Activated T-cell treated with anti-CD3 and anti-CD28 coated beads, Interleukin-2, amount 50 U/mL, for 72 hours (primary cell): Measurements from ENCODE around the gene SFXN5. TPM values are rescaled to one million over a fixed set of nuclear protein-coding genes. Genes with fewer than 3 reads are reported as not detected.

Experiments
- ATAC-seq, 2 donors: fragments of 150-1000 bp; cut with Tn5 transposase; replicated peaks in 1 of 2; 2 replicates each; pipeline ENCODE4 v1.10.0; 2021; ENCODE audit warnings: moderate library complexity in 2 of 2, mild to moderate bottlenecking in 1 of 2
- DNase-seq, 2 donors: peaks; one replicate each; pipeline ENCODE4 v3.0.0; 2021 to 2022; ENCODE audit warnings: mixed read lengths in 1 of 2
- H3K27ac Mint-ChIP-seq: one replicate; pipeline ENCODE4 v1.8.0; 2022; ENCODE audit warnings: mild to moderate bottlenecking, moderate library complexity, mixed read lengths
- H3K27me3 Mint-ChIP-seq: one replicate; pipeline ENCODE4 v1.8.0; 2022; ENCODE audit warnings: low read depth, mixed read lengths
- H3K36me3 Mint-ChIP-seq, 2 donors: one replicate each; pipeline ENCODE4 v1.8.0; 2022; ENCODE audit warnings: mixed read lengths in 2 of 2, mild to moderate bottlenecking in 1 of 2; ENCODE audit not compliant: insufficient read depth in 2 of 2
- H3K4me1 Mint-ChIP-seq: one replicate; pipeline ENCODE4 v1.8.0; 2022; ENCODE audit warnings: low read depth, mixed read lengths
- H3K4me3 Mint-ChIP-seq, 2 donors: one replicate each; pipeline ENCODE4 v1.8.0; 2022; ENCODE audit warnings: mild to moderate bottlenecking in 2 of 2, mixed read lengths in 2 of 2, moderate library complexity in 2 of 2
- H3K9me3 Mint-ChIP-seq, 2 donors: one replicate each; pipeline ENCODE4 v1.8.0; 2022; ENCODE audit warnings: mixed read lengths in 2 of 2
- total RNA-seq, 2 donors: library from RNA; stranded (reverse); gene quantifications; one replicate each; pipeline ENCODE4 v1.2.3, GENCODE V29; 2022

Gene SFXN5
- total RNA-seq, 2 donors from 2014 or later, result 9.1 to 10.1 TPM

GRCh38 chr2:72945450-72946019 lies 126.0 kb downstream of the SFXN5 start:
- Mint-ChIP-seq H3K4me1 (no peaks in the 10 kb centered on the region), H3K9me3 (no peaks in the 10 kb centered on the region), H3K27me3 (no peaks in the 10 kb centered on the region), H3K27ac (no peak overlapping the region), H3K36me3 (no peaks in the 10 kb centered on the region), H3K4me3 (no peak overlapping the region)
- DNase-seq (no peak), ATAC-seq (no peak)

DNA sequence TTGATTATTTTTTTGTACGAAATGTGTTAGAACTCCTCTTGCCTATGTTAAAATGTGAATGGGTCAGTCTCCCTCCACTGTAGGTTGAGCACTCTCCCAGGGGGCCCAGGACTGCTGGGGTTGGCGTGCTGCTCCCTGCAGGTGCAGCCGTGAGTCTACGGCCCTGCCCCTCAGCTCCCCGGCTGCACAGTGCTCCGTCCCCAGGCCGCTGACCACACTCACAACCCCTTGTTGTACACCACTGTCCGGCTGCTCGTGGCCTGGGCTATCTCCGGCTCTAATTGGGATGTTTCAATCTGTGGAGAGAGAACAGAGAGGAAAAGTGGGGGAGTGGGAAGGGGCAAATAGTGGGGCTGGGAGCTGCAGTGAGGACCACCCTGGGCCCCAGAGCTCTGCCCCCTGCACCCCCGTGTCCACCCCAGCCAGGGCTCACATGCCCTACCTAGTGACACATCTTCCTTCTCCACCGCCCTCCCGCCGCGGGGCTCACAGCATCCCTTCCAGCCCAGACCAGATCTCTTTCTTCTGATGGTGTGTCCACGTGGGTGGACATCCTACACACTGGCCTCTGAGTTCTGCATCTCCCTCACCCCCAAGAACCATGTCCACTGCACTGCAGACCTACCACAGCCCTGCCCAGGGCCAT lies 126.6 kb downstream of the SFXN5 start:
- Mint-ChIP-seq H3K27me3 (no peaks in the 10 kb centered on the region), H3K9me3 (no peaks in the 10 kb centered on the region), H3K4me3 (no peak overlapping the region), H3K36me3 (no peaks in the 10 kb centered on the region), H3K27ac (no peak overlapping the region), H3K4me1 (no peaks in the 10 kb centered on the region)
- DNase-seq (no peak), ATAC-seq (no peak)

DNA sequence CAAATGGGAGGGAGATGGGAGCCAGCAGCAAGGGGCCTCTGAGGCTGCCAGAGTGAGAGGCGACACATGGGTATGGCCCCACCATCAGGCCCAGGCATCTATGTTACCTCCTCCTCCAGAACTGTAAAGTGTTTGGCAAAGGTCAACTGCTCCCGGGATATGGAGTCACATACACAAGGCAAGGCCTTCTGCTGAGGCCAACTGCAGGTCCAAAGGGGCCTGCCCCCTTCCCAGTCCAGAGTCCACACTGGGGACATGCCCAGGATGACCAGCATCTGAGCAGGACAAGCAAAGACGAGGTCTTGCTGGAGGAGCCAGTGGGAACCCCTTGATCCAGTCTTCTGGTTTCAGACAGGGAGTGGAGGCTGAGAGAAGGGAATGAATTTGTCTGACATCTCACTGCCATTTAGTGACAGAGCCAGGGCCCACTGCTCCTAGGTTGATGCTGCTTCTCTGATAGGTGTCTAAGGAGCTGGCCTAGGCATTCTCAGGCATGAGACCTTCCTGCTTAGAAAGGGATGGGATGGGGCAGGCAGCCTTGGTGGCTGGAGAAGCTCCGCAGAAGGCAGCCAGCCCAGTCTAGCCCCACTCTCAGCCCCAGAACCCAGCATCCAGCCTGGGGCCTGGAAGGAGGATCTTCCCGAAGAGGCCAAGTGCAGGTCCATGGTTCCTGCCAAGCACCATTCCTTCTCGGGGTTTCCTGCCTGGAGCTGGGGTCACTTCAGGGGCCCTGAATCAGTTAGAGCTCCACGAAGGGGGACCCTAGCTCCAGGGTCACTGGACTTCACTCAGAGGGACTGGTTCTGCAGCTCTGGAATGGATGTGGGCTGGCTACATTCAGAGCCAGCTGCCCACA lies 127.7 kb downstream of the SFXN5 start:
- Mint-ChIP-seq H3K27me3 (no peaks in the 10 kb centered on the region), H3K27ac (no peak overlapping the region), H3K4me1 (no peaks in the 10 kb centered on the region), H3K4me3 (no peak overlapping the region), H3K9me3 (no peaks in the 10 kb centered on the region), H3K36me3 (no peaks in the 10 kb centered on the region)
- ATAC-seq (no peak), DNase-seq (no peak)

DNA sequence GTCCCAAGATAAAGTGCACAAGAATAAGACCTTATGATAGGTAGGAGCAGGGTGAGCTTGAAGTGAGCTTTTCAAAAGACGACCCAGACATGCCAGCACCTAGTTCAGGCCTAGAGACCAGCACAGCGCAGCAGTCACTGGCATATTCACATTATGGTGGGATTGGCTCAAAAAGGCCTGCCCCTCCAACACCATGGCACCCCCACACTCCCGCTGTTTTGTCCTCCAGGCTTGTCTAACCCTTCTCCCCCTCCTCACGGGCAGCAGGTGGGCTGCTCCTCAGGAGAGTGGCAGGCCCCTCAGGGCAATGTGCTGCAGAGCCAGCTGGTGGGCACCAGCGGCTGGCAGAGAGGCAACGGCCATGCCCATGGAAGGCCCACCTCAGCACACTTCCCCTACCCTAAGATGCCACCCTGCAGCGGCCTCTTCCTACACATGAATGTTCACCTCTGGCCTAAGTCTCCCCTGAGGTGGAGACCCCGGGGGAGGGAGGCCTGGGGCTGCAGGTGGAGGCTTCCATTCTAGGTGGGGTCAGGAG lies 128.6 kb downstream of the SFXN5 start:
- no peak overlapping the region for H3K27ac Mint-ChIP-seq

GRCh38 chr2:72942293-72942692 lies 129.2 kb downstream of the SFXN5 start:
- no peak for ATAC-seq
- H3K27me3 Mint-ChIP-seq, result no peaks in the 10 kb centered on the region
- H3K4me1 Mint-ChIP-seq, result no peaks in the 10 kb centered on the region
- H3K36me3 Mint-ChIP-seq, result no peaks in the 10 kb centered on the region
- H3K9me3 Mint-ChIP-seq, result no peaks in the 10 kb centered on the region
- DNase-seq, result no peak
- no peak overlapping the region for H3K4me3 Mint-ChIP-seq
- H3K27ac Mint-ChIP-seq, result no peak overlapping the region

More for the DNA sequence above, 128.6 kb downstream of the SFXN5 start:
- Mint-ChIP-seq H3K9me3 (no peaks in the 10 kb centered on the region), H3K27me3 (no peaks in the 10 kb centered on the region), H3K4me3 (no peak overlapping the region), H3K4me1 (no peaks in the 10 kb centered on the region), H3K36me3 (no peaks in the 10 kb centered on the region)
- no peak for DNase-seq
- no peak for ATAC-seq

- ATAC-seq (no peak), DNase-seq (no peak)
- Mint-ChIP-seq H3K27me3 (no peaks in the 10 kb centered on the region), H3K9me3 (no peaks in the 10 kb centered on the region), H3K4me1 (no peaks in the 10 kb centered on the region), H3K4me3 (no peak overlapping the region), H3K36me3 (no peaks in the 10 kb centered on the region), H3K27ac (no peak overlapping the region)
Observed at GRCh38 chr2:72940786-72941185, 130.7 kb downstream of the SFXN5 start.

- Mint-ChIP-seq H3K36me3 (no peaks in the 10 kb centered on the region), H3K9me3 (no peaks in the 10 kb centered on the region), H3K27me3 (no peaks in the 10 kb centered on the region), H3K4me1 (no peaks in the 10 kb centered on the region), H3K27ac (no peak overlapping the region), H3K4me3 (no peak overlapping the region)
- DNase-seq (no peak), ATAC-seq (no peak)
Observed at GRCh38 chr2:72940361-72940760, 131.2 kb downstream of the SFXN5 start.

- H3K9me3 Mint-ChIP-seq, result no peaks in the 10 kb centered on the region
- no peak overlapping the region for H3K4me3 Mint-ChIP-seq
- no peak overlapping the region for H3K27ac Mint-ChIP-seq
- no peaks in the 10 kb centered on the region for H3K36me3 Mint-ChIP-seq
- H3K4me1 Mint-ChIP-seq, result no peaks in the 10 kb centered on the region
- H3K27me3 Mint-ChIP-seq, result no peaks in the 10 kb centered on the region
- ATAC-seq, result no peak
- no peak for DNase-seq
Observed at GRCh38 chr2:72938455-72938854, 133.1 kb downstream of the SFXN5 start.

GRCh38 chr2:72937356-72937669 lies 134.2 kb downstream of the SFXN5 start:
- ATAC-seq (no peak), DNase-seq (no peak)
- Mint-ChIP-seq H3K4me3 (no peak overlapping the region), H3K4me1 (no peaks in the 10 kb centered on the region), H3K27ac (no peak overlapping the region), H3K27me3 (no peaks in the 10 kb centered on the region), H3K36me3 (no peaks in the 10 kb centered on the region), H3K9me3 (no peaks in the 10 kb centered on the region)

GRCh38 chr2:72936660-72937355 lies 134.7 kb downstream of the SFXN5 start:
- no peak for DNase-seq
- Mint-ChIP-seq H3K9me3 (no peaks in the 10 kb centered on the region), H3K27ac (no peak overlapping the region), H3K36me3 (no peaks in the 10 kb centered on the region), H3K27me3 (no peaks in the 10 kb centered on the region), H3K4me1 (no peaks in the 10 kb centered on the region), H3K4me3 (no peak overlapping the region)
- ATAC-seq, result no peak

GRCh38 chr2:72935611-72935957 lies 135.9 kb downstream of the SFXN5 start:
- no peaks in the 10 kb centered on the region for H3K9me3 Mint-ChIP-seq
- no peaks in the 10 kb centered on the region for H3K27me3 Mint-ChIP-seq
- DNase-seq, result no peak
- ATAC-seq, result no peak
- no peak overlapping the region for H3K4me3 Mint-ChIP-seq
- H3K27ac Mint-ChIP-seq, result no peak overlapping the region
- H3K36me3 Mint-ChIP-seq, result no peaks in the 10 kb centered on the region
- H3K4me1 Mint-ChIP-seq, result no peaks in the 10 kb centered on the region

DNA sequence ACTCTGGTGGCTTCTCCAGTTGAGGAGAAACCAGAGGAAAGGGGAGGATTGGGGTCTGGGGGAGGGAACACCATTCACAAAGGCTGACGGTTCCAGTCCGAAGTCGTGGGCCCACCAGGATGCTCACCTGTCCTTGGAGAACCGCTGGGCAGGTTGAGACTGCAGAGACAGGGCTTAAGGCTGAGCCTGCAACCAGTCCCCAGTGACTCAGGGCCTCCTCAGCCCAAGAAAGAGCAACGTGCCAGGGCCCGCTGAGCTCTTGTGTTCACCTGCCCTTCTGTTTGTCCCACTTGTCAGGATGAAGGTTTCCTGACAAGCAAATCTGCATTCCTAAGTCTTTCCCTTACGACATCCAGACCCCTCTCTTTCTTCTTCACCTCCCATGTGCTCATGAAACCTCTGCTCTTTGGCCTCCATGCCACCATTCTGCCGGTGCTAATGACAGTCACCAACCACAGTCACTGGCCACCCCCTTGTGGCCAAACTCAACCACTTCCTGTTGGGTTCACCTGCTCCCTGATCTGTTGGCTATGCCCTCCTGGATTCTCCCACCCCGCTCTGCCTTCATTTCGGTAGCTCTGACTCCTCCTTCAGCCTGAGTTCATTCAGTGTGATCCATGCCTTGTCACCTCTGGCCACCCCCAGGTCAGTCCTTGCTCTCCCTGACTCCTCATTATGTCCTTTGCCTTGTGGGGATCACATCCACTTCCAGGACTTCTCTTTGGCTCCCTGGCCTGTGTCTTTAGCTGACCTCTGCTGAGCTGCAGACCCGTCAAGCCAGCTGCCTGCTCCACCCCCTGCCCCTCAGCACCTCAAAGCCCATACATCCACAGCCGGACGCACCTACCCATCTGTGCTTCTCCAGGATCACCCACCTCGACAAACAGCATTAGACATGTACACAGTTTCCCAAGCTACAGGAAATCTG lies 136.6 kb downstream of the SFXN5 start:
- ATAC-seq (no peak), DNase-seq (no peak)
- Mint-ChIP-seq H3K27me3 (no peaks in the 10 kb centered on the region), H3K27ac (no peak overlapping the region), H3K36me3 (no peaks in the 10 kb centered on the region), H3K4me3 (no peak overlapping the region), H3K4me1 (no peaks in the 10 kb centered on the region), H3K9me3 (no peaks in the 10 kb centered on the region)
